Left ventricle myocardium inferior (tissue), 1 donor: ENCODE measurements around the gene OPCML. TPM values are rescaled to one million over a fixed set of nuclear protein-coding genes. Genes with fewer than 3 reads are reported as not detected.

Source experiments
- DNase-seq: peaks from one replicate; pipeline ENCODE4 v3.0.0-alpha.2; 2020
- H3K27ac ChIP-seq: fragments of 200-600 bp; replicated peaks from 2 replicates; pipeline ENCODE4 v1.8.0; 2021
- H3K27me3 ChIP-seq: fragments of 200-600 bp; 2 replicates; pipeline ENCODE4 v1.8.0; 2021; ENCODE audit warnings: low read depth
- H3K36me3 ChIP-seq: fragments of 200-600 bp; 2 replicates; pipeline ENCODE4 v1.8.0; 2021
- H3K4me1 ChIP-seq: fragments of 200-600 bp; 2 replicates; pipeline ENCODE4 v1.8.0; 2021
- H3K4me3 ChIP-seq: fragments of 200-600 bp; 2 replicates; pipeline ENCODE4 v1.8.0; 2021; ENCODE audit warnings: mild to moderate bottlenecking, moderate library complexity
- H3K9me3 ChIP-seq: fragments of 200-600 bp; replicated peaks from 2 replicates; pipeline ENCODE4 v1.8.0; 2021
- CTCF ChIP-seq: fragments of 200-600 bp; IDR thresholded peaks from 2 replicates; pipeline ENCODE4 v1.8.0; 2021; ENCODE audit warnings: antibody characterized with exemption, mild to moderate bottlenecking, borderline replicate concordance
- intact Hi-C: fragments of 100-400 bp; cut with micrococcal nuclease; formaldehyde crosslinking; loops from one replicate; pipeline ENCODE4 v1.11.0; 2022
- total RNA-seq: library from RNA; stranded (reverse); fragmentation: NEBNext Ultra II Directional; extraction: Animal tissue kit (Norgen Biotek cat#: 25700); gene quantifications from one replicate; pipeline ENCODE4 v1.2.1, GENCODE V29; 2021
- donor health status: DM: no; HTN: yes; CAD: no; lungs with severe emphysema.

The OPCML gene
- total RNA-seq, 1 donor from 2014 or later, result 0.63 TPM

GRCh38 chr11:132586801-132587200 is 945.5 kb downstream of the OPCML start:
- intact Hi-C loops, result no loop called here
- TF ChIP-seq CTCF, result no peak
- no peaks in the 10 kb centered on the region for H3K36me3 ChIP-seq
- no peak overlapping the region for H3K4me3 ChIP-seq
- H3K27ac ChIP-seq, result no peak overlapping the region
- no peak for DNase-seq
- no peaks in the 10 kb centered on the region for H3K4me1 ChIP-seq
- peaks cover 6% of the 10 kb centered on the region for H3K27me3 ChIP-seq
- no peaks in the 10 kb centered on the region for H3K9me3 ChIP-seq

- H3K27ac ChIP-seq, result no peak overlapping the region
- peaks cover 17% of the 10 kb centered on the region for H3K9me3 ChIP-seq
- no peaks in the 10 kb centered on the region for H3K27me3 ChIP-seq
- H3K4me1 ChIP-seq, result no peaks in the 10 kb centered on the region
- no peaks in the 10 kb centered on the region for H3K36me3 ChIP-seq
- DNase-seq, result no peak
- TF ChIP-seq CTCF, result no peak
- H3K4me3 ChIP-seq, result no peak overlapping the region
- intact Hi-C loops, result no loop called here
Observed at GRCh38 chr11:132579634-132580327, 952.5 kb downstream of the OPCML start.

GRCh38 chr11:132579136-132579535 is 953.2 kb downstream of the OPCML start:
- H3K27ac ChIP-seq, result no peak overlapping the region
- H3K4me1 ChIP-seq, result no peaks in the 10 kb centered on the region
- no peak for TF ChIP-seq CTCF
- H3K36me3 ChIP-seq, result no peaks in the 10 kb centered on the region
- no peaks in the 10 kb centered on the region for H3K27me3 ChIP-seq
- peaks cover 17% of the 10 kb centered on the region for H3K9me3 ChIP-seq
- DNase-seq, result no peak
- H3K4me3 ChIP-seq, result no peak overlapping the region
- intact Hi-C loops, result no loop called here

GRCh38 chr11:132578580-132578979 is 953.7 kb downstream of the OPCML start:
- intact Hi-C loops, result no loop called here
- Histone ChIP-seq H3K4me1 (no peaks in the 10 kb centered on the region), H3K4me3 (no peak overlapping the region), H3K9me3 (peaks cover 20% of the 10 kb centered on the region), H3K27ac (no peak overlapping the region), H3K27me3 (no peaks in the 10 kb centered on the region), H3K36me3 (no peaks in the 10 kb centered on the region)
- DNase-seq, result no peak
- no peak for TF ChIP-seq CTCF

GRCh38 chr11:132576706-132577105 is 955.6 kb downstream of the OPCML start:
- Histone ChIP-seq H3K27ac (no peak overlapping the region), H3K36me3 (no peaks in the 10 kb centered on the region), H3K27me3 (no peaks in the 10 kb centered on the region), H3K4me3 (no peak overlapping the region), H3K9me3 (peaks cover 31% of the 10 kb centered on the region), H3K4me1 (no peaks in the 10 kb centered on the region)
- no peak for TF ChIP-seq CTCF
- intact Hi-C loops, result no loop called here
- DNase-seq, result no peak
